Measurements from ENCODE around the gene LCE1F. TPM values are rescaled to one million over a fixed set of nuclear protein-coding genes. Genes with fewer than 3 reads are reported as not detected.
A peak's percentile ranks its signal among the peaks of the same experiment; 100 is the strongest.

Gene LCE1F
- total and polyA plus RNA-seq, 5 experiments from 2014 or later, result not detected

DNA sequence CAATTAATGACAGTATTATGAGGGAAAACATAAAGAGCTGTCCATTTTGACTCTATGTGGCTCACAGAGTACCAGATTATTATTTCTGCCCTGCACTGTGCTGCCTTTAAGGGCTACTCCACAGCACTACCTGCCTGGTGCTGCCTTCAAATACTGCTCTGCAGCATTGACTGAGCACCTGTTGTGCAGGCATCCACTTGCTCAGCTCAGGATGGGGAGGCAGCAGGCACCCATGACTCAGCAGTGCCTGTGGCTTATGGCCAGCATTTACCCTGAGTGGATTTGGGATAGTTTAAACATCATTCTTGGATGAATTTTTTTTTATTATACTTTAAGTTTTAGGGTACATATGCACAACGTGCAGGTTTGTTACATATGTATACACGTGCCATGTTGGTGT lies 18.1 kb upstream of the LCE1F start:
- no peaks in the 10 kb centered on the region for H3K4me1 Mint-ChIP-seq
- POLR2A ChIA-PET, result no interaction called here
- H3K36me3 Mint-ChIP-seq, result no peaks in the 10 kb centered on the region
- no peak overlapping the region for H3K27ac Mint-ChIP-seq
- DNase-seq (no peak), ATAC-seq (no peak)
- peaks cover 0 to 4% (median 0%) of the 10 kb centered on the region in 9 donors for H3K9me3 Mint-ChIP-seq
- no peak overlapping the region for H3K4me3 Mint-ChIP-seq
- peaks cover 25 to 69% (median 32%) of the 10 kb centered on the region in 5 donors for H3K27me3 Mint-ChIP-seq

DNA sequence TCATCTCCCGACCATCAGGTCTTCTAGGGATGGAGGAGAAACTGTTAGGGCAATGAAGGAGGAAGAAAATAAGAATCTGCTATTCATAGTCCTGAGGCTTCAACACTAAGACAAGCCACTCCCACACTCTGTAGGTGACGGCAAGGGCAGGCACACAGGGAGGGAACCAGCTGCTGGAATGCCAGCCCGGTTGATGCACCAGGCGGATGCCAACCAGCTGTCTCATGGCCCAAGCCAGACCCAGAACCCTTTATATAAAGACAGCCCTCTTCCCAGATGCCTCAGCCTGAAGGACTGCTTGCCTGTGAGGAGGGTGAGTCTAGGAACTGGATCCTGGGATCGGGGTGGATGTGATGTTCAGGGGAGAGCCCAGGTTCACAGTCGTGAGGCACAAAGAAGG lies 17.2 kb upstream of the LCE1F start, which contains the start of gene KPRP:
Gene KPRP (plus strand): TSS at position 279 of the 400 bp plus-strand sequence. CDS start 1,564 bp downstream, outside the sequence.
- Mint-ChIP-seq H3K36me3 (no peaks in the 10 kb centered on the region), H3K27ac (no peak within 1 kb of the TSS), H3K27me3 (peaks cover 29 to 69% (median 33%) of the 10 kb centered on the region in 5 donors), H3K9me3 (peaks cover 0 to 4% (median 0%) of the 10 kb centered on the region in 9 donors), H3K4me3 (no peak within 1 kb of the TSS), H3K4me1 (no peaks in the 10 kb centered on the region)
- POLR2A ChIA-PET, result no interaction called here
- ATAC-seq (no peak), DNase-seq (no peak)

DNA sequence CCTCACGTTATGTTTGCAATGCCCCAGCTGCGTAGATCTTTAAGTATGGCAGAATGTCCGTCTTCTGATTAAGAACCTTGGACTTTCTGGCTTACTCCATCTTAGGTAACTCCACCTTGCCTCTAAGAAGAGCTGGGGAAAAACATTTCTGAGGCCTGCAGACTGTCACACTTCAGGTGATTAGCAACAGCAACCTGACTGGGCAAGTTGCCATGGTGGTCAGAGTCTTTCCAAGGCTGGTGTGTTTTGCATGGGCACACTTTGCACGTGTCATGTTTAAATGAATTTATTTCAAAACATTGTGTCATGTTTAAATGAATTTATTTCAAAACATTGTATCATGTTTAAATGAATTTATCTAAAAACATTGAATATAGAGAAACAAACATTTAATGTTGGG lies 16.3 kb upstream of the LCE1F start:
- peaks cover 0 to 4% (median 0%) of the 10 kb centered on the region in 9 donors for H3K9me3 Mint-ChIP-seq
- no peaks in the 10 kb centered on the region for H3K4me1 Mint-ChIP-seq
- POLR2A ChIA-PET, result no interaction called here
- no peak for ATAC-seq
- H3K27me3 Mint-ChIP-seq, result peaks cover 29 to 67% (median 35%) of the 10 kb centered on the region in 5 donors
- no peaks in the 10 kb centered on the region for H3K36me3 Mint-ChIP-seq
- H3K4me3 Mint-ChIP-seq, result no peak overlapping the region
- DNase-seq, result no peak
- H3K27ac Mint-ChIP-seq, result no peak overlapping the region

DNA sequence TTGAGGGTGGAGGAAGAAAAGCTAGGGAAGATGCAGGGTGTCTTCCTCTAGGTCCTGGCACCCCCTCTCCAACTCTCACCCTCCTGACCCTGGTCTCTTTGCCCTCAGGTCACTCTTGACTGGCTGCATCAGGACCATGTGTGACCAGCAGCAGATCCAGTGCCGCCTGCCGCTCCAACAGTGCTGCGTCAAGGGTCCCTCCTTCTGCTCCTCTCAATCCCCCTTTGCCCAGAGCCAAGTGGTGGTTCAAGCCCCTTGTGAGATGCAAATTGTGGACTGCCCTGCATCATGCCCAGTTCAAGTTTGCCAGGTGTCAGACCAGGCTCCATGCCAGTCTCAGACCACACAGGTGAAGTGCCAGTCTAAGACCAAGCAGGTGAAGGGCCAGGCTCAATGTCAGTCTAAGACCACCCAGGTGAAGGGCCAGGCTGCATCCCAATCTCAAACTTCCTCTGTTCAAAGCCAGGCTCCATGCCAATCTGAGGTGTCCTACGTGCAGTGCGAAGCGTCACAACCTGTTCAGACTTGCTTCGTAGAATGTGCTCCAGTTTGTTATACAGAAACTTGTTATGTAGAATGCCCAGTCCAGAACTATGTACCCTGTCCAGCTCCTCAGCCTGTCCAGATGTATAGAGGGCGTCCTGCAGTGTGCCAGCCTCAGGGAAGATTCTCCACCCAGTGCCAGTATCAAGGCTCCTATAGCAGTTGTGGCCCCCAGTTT lies 15.3 kb upstream of the LCE1F start:
- Mint-ChIP-seq H3K27me3 (peaks cover 25 to 72% (median 41%) of the 10 kb centered on the region in 5 donors), H3K4me1 (no peaks in the 10 kb centered on the region), H3K9me3 (peaks cover 0 to 4% (median 0%) of the 10 kb centered on the region in 9 donors)

DNA sequence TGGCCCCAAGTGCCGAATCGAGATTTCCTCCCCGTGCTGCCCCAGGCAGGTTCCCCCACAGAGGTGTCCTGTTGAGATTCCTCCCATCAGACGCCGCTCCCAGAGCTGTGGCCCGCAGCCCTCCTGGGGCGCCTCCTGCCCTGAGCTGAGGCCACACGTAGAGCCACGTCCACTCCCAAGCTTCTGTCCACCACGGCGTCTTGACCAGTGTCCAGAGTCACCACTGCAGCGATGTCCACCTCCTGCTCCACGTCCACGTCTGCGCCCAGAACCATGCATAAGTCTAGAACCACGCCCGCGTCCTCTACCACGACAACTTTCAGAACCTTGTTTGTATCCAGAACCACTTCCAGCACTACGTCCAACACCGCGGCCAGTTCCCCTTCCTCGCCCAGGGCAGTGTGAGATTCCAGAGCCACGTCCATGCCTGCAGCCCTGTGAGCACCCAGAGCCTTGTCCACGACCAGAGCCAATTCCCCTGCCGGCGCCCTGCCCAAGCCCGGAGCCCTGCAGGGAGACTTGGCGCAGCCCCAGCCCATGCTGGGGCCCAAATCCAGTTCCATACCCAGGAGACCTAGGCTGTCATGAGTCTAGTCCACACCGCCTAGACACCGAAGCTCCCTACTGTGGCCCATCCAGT lies 14.3 kb upstream of the LCE1F start:
- H3K36me3 Mint-ChIP-seq, result no peaks in the 10 kb centered on the region
- POLR2A ChIA-PET, result no interaction called here
- peaks cover 0 to 2% (median 0%) of the 10 kb centered on the region in 4 donors for H3K4me1 Mint-ChIP-seq
- DNase-seq, result no peak
- no peak for ATAC-seq
- peak overlapping the region in 1 of 10 donors; percentile 41 for H3K27ac Mint-ChIP-seq
- no peak overlapping the region for H3K4me3 Mint-ChIP-seq
- peaks cover 0 to 4% (median 0%) of the 10 kb centered on the region in 9 donors for H3K9me3 Mint-ChIP-seq
- peaks cover 22 to 72% (median 40%) of the 10 kb centered on the region in 5 donors for H3K27me3 Mint-ChIP-seq

More for the DNA sequence above, 15.3 kb upstream of the LCE1F start:
- Mint-ChIP-seq H3K4me3 (no peak overlapping the region), H3K27ac (no peak overlapping the region), H3K36me3 (no peaks in the 10 kb centered on the region)
- no peak for ATAC-seq
- no peak for DNase-seq
- POLR2A ChIA-PET, result no interaction called here

DNA sequence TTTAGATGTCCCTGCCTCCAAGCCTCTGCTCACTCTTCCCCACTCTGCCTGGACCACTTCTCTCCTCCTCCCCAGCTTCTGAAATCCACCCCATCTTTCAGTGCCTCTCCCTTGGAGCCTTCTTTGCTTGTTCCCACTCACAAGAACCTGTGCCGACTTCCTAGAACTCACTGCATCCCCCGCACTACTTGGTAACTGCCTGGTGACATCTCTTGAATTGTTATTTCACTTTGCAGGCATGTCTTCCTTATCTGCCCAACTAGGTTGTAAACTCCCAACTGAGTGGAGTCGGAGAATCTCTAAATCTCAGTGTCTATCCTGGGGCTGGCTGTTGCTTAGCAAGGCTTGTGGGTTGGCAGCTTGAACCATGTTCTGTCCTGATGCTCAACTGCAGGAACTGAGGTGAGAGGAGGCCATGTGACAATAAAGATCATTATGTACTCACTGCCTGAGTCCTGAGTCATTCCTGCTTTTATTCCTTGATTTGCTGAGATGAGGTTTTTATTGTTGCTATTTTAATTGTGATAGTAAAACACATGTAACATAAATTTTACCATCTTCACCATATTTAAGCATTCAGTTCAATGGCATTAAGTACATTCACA lies 13.2 kb upstream of the LCE1F start:
- POLR2A ChIA-PET, result no interaction called here
- H3K36me3 Mint-ChIP-seq, result no peaks in the 10 kb centered on the region

DNA sequence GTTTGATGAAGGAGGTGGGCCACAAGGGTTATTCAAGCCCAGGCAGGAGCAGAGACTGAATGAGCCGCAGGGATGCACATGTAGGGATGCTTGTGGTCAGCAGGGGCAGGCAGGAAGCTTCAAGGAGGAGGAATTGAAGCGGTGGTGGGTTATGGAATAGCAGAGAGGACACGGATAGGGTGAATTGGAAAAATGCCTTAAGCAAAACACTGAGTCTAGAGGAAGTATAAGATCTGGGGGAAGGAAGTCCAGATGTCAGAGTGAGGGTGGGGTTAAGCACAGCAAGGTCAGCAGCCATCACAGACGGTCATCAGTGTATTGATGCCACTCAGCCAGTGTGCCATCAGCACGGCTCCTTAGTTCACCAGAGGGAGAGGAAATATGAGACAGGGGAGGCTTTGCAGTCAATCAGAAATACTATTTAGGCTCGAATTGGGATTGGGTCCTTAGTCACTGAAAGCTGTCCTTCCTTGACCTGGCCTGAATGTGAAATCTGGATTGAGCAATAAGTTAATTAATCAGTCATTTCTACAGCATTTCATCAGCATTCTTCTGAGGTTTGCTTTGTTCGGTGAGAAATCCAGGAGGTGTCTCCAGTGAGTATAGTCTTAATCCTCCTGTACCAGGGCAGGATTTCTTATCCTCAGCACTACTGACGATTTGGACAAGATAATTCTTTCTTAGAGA lies 6.0 kb upstream of the LCE1F start:
- Mint-ChIP-seq H3K4me1 (peaks cover 0 to 2% (median 0%) of the 10 kb centered on the region in 4 donors), H3K27ac (no peak overlapping the region), H3K4me3 (no peak overlapping the region), H3K27me3 (peaks cover 0 to 34% (median 18%) of the 10 kb centered on the region in 5 donors), H3K36me3 (no peaks in the 10 kb centered on the region), H3K9me3 (peaks cover 0 to 4% (median under 1%) of the 10 kb centered on the region in 9 donors)
- ATAC-seq, result no peak
- POLR2A ChIA-PET, result no interaction called here
- DNase-seq, result no peak

More for the DNA sequence above, 13.2 kb upstream of the LCE1F start:
- peak overlapping the region in 1 of 10 donors; percentile 6 for H3K27ac Mint-ChIP-seq
- H3K4me3 Mint-ChIP-seq, result no peak overlapping the region
- DNase-seq (no peak), ATAC-seq (no peak)
- peaks cover 0 to 2% (median 0%) of the 10 kb centered on the region in 4 donors for H3K4me1 Mint-ChIP-seq
- peaks cover 0 to 4% (median 0%) of the 10 kb centered on the region in 9 donors for H3K9me3 Mint-ChIP-seq
- H3K27me3 Mint-ChIP-seq, result peaks cover 17 to 69% (median 37%) of the 10 kb centered on the region in 5 donors

DNA sequence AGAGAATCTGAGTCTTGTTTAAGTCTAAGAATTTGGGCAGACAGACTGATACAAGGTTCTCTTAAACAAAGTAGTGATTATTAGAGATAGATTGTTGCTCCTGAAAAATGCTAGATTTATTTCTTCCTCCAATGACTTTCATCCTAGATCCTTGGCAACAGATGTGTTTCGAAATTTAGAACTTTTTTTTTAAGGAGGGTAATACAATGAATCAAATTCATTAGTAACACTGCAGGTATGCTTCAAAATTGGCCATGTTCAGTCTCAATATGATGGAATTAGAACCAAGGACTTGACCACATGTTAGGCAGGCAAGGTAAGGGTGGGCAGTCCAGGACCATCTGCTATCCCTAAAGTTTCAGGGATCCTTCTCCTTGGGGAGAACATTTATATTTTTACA lies 4.5 kb upstream of the LCE1F start:
- Mint-ChIP-seq H3K27me3 (peaks cover 7 to 38% (median 21%) of the 10 kb centered on the region in 5 donors), H3K4me3 (no peak overlapping the region), H3K36me3 (peaks cover 0 to 5% (median 2%) of the 10 kb centered on the region in 3 donors), H3K27ac (no peak overlapping the region), H3K4me1 (peaks cover 0 to under 1% (median 0%) of the 10 kb centered on the region in 4 donors), H3K9me3 (peaks cover 0 to 10% (median 2%) of the 10 kb centered on the region in 9 donors)
- no peak for ATAC-seq
- POLR2A ChIA-PET, result no interaction called here
- no peak for DNase-seq

DNA sequence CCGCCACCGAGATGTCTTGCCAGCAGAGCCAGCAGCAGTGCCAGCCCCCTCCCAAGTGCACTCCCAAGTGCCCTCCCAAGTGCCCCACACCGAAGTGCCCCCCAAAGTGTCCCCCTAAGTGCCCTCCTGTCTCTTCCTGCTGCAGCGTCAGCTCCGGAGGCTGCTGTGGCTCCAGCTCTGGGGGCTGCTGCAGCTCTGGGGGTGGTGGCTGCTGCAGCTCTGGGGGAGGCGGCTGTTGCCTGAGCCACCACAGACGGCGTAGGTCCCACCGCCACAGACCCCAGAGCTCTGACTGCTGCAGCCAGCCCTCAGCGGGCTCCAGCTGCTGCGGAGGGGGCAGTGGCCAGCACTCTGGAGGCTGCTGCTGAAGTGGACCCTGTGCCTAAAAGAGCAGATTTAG lies 1.4 kb downstream of the LCE1F start:
- DNase-seq, result no peak
- ATAC-seq, result no peak
- no peaks in the 10 kb centered on the region for H3K4me1 Mint-ChIP-seq
- no peak overlapping the region for H3K4me3 Mint-ChIP-seq
- peaks cover 18 to 71% (median 25%) of the 10 kb centered on the region in 5 donors for H3K27me3 Mint-ChIP-seq
- POLR2A ChIA-PET, result no interaction called here
- H3K9me3 Mint-ChIP-seq, result peaks cover 0 to 10% (median 2%) of the 10 kb centered on the region in 9 donors
- peaks cover 0 to 5% (median 2%) of the 10 kb centered on the region in 3 donors for H3K36me3 Mint-ChIP-seq
- no peak overlapping the region for H3K27ac Mint-ChIP-seq

DNA sequence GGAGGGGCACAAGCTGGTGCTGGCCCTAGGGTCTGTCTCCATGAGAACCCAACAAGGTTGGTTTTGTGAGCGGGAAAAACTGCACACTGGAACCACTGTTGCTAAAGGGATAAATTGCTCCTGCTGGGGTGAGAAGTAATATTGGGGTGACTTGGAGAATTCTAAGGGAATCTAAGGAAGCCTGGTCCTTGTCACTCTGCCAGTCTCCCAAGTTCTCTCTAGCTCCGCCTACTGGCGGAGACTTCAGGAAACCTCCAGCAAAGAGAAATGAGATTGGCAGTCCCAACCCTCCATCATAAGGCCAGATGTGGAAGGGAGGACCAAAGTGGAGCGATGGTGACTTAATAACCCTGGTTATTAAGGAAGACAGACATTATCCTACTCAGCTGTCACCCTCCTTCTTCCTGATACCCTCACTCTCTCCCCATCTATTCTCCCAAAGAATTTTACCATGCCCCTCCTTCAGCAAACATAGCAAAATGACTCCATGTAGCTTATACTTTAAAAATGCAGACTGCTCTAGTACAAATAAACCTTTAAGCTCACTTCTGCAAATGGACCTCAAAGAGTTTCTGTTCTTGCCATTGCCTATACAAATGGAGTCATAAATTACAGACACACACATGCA lies 2.7 kb downstream of the LCE1F start:
- Mint-ChIP-seq H3K4me3 (no peak overlapping the region), H3K27ac (no peak overlapping the region), H3K9me3 (peaks cover 0 to 10% (median 2%) of the 10 kb centered on the region in 9 donors), H3K27me3 (peaks cover 18 to 77% (median 27%) of the 10 kb centered on the region in 5 donors), H3K36me3 (peaks cover 0 to 5% (median 2%) of the 10 kb centered on the region in 3 donors), H3K4me1 (no peaks in the 10 kb centered on the region)
- DNase-seq (no peak), ATAC-seq (no peak)
- POLR2A ChIA-PET, result no interaction called here

DNA sequence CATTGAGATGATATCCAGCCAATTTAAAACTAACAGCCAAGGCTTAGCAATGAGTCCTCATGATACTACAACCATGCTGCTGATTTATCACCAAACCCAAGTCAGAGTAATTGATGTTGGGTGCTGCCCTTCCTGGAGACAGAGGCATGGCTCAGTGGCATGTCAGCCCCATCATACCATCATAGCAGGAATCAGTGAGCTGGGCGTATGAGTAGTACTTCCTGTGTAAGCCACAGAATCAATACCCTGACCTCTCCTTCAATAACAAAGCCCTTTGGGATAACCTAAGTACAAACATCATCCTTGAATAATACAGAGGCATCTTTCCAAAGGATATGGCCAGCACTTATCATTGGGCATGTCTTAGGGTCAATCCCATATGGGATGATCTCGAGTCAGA lies 8.2 kb downstream of the LCE1F start:
- no peaks in the 10 kb centered on the region for H3K4me1 Mint-ChIP-seq
- POLR2A ChIA-PET, result no interaction called here
- no peak overlapping the region for H3K27ac Mint-ChIP-seq
- peaks cover 12 to 59% (median 35%) of the 10 kb centered on the region in 5 donors for H3K27me3 Mint-ChIP-seq
- no peak overlapping the region for H3K4me3 Mint-ChIP-seq
- no peaks in the 10 kb centered on the region for H3K9me3 Mint-ChIP-seq
- ATAC-seq, result no peak
- no peak for DNase-seq
- H3K36me3 Mint-ChIP-seq, result no peaks in the 10 kb centered on the region

DNA sequence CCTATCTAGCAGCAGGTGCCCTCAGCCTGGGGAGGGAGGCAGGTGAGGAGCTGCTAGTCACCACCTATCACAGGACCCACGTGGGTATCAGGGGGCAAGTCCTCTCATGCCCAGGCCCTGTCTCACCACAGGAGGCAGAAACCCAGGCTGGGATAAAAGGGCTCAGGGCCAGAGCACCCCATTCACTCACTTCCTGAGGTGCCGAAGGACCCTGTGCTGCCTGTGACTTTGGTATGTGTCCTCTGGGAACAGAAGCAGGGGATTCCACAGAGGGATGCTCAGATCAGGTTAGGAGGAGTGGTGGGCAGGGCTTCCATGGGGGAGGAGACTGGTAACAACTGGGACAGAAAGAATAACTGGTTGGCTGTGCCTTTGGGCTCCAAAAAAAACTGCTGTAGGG lies 11.1 kb downstream of the LCE1F start, which contains the start of gene LCE1E:
Gene LCE1E (plus strand): TSS at position 181 of the 400 bp plus-strand sequence. CDS start 1,043 bp downstream, outside the sequence.
- DNase-seq (no peak), ATAC-seq (no peak)
- H3K36me3 Mint-ChIP-seq, result no peaks in the 10 kb centered on the region
- H3K27me3 Mint-ChIP-seq, result peaks cover 14 to 42% (median 28%) of the 10 kb centered on the region in 5 donors
- H3K9me3 Mint-ChIP-seq, result no peaks in the 10 kb centered on the region
- H3K27ac Mint-ChIP-seq, result no peak within 1 kb of the TSS
- no peak within 1 kb of the TSS for H3K4me3 Mint-ChIP-seq
- POLR2A ChIA-PET, result no interaction called here
- no peaks in the 10 kb centered on the region for H3K4me1 Mint-ChIP-seq

All from naive thymus-derived CD8-positive, alpha-beta T cell (primary cell).